ENCODE data around the gene FSTL5. TPM values are rescaled to one million over a fixed set of nuclear protein-coding genes. Genes with fewer than 3 reads are reported as not detected.

The FSTL5 gene
- total and polyA plus RNA-seq, 2 donors (not counting 3 experiments of a cell fraction or from before 2014, with no cell fraction given): 1.3 to 1.9 TPM

DNA sequence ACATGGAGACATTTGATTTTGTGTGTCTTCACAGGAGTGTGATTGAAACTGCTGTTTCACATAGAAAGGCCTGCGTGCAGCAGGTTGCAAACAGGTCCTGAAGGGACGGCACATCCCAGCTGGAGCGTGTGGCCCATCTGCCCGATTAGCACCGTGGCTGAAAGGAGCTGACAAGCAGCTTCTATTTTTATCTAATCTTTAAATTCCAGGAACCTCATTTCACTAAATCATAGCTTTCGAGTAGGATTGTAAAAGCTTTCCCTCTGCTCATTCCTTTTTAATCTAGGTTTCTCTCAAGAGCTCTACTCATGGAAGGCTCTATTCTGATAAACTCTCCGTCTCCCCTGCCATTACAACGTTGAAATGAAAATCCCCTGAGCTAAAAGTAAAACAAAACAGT, 106.8 kb downstream of the FSTL5 start:
- BruUV-seq (replicated peaks): no TSS peak
- DNase-seq (ENCODE audit: low read depth, low spot score): peak; percentile 7
- H3K9me1 ChIP-seq (replicated peaks; ENCODE audit: control insufficient read depth, extremely low read depth, insufficient read depth, low read length): no peaks in the 10 kb centered on the region
- no peak overlapping the region for H3K9ac ChIP-seq (replicated peaks; ENCODE audit: extremely low read depth, insufficient read depth, low read length)
- ChIA-PET POLR2A (no interaction called here), CTCF (no interaction called here)
- no peaks in the 10 kb centered on the region for H3K27me3 ChIP-seq (ENCODE audit: control insufficient read depth in 2 of 2, insufficient read depth in 2 of 2, low read length in 2 of 2)
- no peaks in the 10 kb centered on the region for H3K4me1 ChIP-seq (ENCODE audit: control insufficient read depth, extremely low read depth, insufficient read depth, low read length)
- no peaks in the 10 kb centered on the region for H3K36me3 ChIP-seq (ENCODE audit: control insufficient read depth in 2 of 2, extremely low read depth in 1 of 2, insufficient read depth in 2 of 2, low read length in 2 of 2)
- H4K20me1 ChIP-seq (replicated peaks; ENCODE audit: control insufficient read depth, extremely low read depth, insufficient read depth, low read length): no peaks in the 10 kb centered on the region
- FAIRE-seq: no peak
- intact Hi-C loops (cut with micrococcal nuclease) (no loop called here), dilution Hi-C loops (cut with MboI; ENCODE audit: extremely low pct_ligation_motif_present, low sequenced_read_pairs) (no loop called here)
- H3K27ac ChIP-seq (ENCODE audit: insufficient read depth, low read depth, low read length): no peak overlapping the region
- no peak overlapping the region for H3K4me2 ChIP-seq (ENCODE audit: insufficient read depth, low read length)
- H3K79me2 ChIP-seq (ENCODE audit: control insufficient read depth, insufficient read depth, low read length): no peaks in the 10 kb centered on the region
- no peaks in the 10 kb centered on the region for H3K9me3 ChIP-seq (replicated peaks; ENCODE audit: control insufficient read depth, insufficient read depth, low read length)
- H3K4me3 ChIP-seq (replicated peaks in 1 of 3; ENCODE audit: insufficient read depth in 1 of 3, low read depth in 1 of 3, low read length in 3 of 3): no peak overlapping the region
- H2AFZ ChIP-seq (ENCODE audit: low read depth, low read length): no peak overlapping the region
- TF ChIP-seq FOS (IDR thresholded peaks at IDR 0.05; ENCODE audit: borderline replicate concordance, insufficient read depth, low read length): no peak
- TF ChIP-seq MYC (IDR thresholded peaks at IDR 0.05; ENCODE audit: low read depth, low read length): no peak
- no peak for TF ChIP-seq EZH2 (IDR thresholded peaks at IDR 0.05; ENCODE audit: borderline replicate concordance, low read depth, low read length, severe bottlenecking)
- TF ChIP-seq, protein P1, sequence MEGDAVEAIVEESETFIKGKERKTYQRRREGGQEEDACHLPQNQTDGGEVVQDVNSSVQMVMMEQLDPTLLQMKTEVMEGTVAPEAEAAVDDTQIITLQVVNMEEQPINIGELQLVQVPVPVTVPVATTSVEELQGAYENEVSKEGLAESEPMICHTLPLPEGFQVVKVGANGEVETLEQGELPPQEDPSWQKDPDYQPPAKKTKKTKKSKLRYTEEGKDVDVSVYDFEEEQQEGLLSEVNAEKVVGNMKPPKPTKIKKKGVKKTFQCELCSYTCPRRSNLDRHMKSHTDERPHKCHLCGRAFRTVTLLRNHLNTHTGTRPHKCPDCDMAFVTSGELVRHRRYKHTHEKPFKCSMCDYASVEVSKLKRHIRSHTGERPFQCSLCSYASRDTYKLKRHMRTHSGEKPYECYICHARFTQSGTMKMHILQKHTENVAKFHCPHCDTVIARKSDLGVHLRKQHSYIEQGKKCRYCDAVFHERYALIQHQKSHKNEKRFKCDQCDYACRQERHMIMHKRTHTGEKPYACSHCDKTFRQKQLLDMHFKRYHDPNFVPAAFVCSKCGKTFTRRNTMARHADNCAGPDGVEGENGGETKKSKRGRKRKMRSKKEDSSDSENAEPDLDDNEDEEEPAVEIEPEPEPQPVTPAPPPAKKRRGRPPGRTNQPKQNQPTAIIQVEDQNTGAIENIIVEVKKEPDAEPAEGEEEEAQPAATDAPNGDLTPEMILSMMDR (IDR thresholded peaks at IDR 0.05; ENCODE audit: extremely low read depth in 1 of 2, insufficient read depth in 1 of 2, low read depth in 1 of 2, low read length in 2 of 2): no peak
- TF ChIP-seq JUN (IDR thresholded peaks at IDR 0.05; ENCODE audit: borderline replicate concordance, insufficient read depth, insufficient read length, low read depth): no peak
- TF ChIP-seq, protein P2, sequence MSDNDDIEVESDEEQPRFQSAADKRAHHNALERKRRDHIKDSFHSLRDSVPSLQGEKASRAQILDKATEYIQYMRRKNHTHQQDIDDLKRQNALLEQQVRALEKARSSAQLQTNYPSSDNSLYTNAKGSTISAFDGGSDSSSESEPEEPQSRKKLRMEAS (IDR thresholded peaks at IDR 0.05; ENCODE audit: insufficient read depth, insufficient read length): no peak
- TF ChIP-seq POLR2A (IDR thresholded peaks at IDR 0.05; ENCODE audit: low read depth, low read length): no peak
- no peak for TF ChIP-seq POLR2AphosphoS5 (IDR thresholded peaks at IDR 0.05; ENCODE audit: insufficient read depth, low read depth, low read length)
- no peak for TF ChIP-seq GATA2 (IDR thresholded peaks at IDR 0.05; ENCODE audit: insufficient read depth, insufficient read length, low read depth, low read length)

Measured in endothelial cell of umbilical vein (primary cell).